ENCODE results near the gene SPRR2E. TPM values are rescaled to one million over a fixed set of nuclear protein-coding genes. Genes with fewer than 3 reads are reported as not detected.
"Not testable (repeated sequence)": the region's sequence is repeated elsewhere in the genome, so short reads cannot be mapped to it uniquely, and the experiment has no call there.

Gene SPRR2E
- total and polyA plus RNA-seq, 4 experiments from 2014 or later = not detected

DNA sequence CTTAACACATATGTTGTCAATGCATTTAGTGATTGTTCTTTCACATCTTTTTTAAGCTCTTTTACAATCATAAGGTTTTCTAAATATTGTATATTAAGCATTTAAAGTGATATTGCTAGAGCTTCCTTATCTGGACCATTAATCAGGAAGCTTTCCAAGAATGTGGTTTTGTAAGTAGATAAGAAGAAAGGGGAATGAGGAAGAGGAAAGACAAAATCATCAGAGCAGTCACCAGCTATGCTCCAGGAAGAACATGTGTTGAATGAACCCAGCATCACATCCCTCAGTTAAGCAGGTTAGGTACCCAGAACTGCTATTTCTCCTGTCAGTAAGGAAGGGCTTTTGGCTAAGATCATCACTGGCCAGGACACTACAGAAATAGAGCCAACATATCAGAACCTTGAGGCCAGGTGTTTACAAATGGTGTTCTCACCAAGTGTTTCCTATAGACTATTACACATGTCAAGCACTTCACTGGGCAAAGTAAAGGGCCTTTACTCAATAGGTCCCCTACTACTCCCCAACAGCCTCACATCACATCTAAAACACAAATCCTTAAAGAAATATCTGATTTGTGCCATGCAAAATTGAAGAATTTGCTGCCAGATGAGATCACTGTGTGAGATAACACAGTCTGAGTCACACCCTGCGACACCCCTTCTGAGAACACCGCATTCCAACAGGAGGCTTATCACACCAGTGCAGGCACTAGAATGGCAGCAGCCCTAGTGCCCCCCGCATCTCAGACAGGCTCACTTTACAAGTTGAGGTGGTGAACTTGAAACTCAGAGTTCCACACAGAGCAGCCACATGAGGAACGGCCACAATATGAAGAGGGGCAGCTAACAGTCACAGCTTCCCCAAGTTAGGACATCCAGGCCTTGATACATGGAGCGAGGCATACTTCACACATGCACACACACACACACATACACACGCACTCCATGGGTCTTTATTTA lies 35.2 kb downstream of the SPRR2E start:
- no peaks in the 10 kb centered on the region for H3K4me1 Mint-ChIP-seq
- no peaks in the 10 kb centered on the region for H3K9me3 Mint-ChIP-seq
- H3K27ac Mint-ChIP-seq = no peak overlapping the region
- POLR2A ChIA-PET (ENCODE audit: partially characterized antibody) = no interaction called here
- CTCF ChIA-PET (ENCODE audit: partially characterized antibody) = no interaction called here
- H3K36me3 Mint-ChIP-seq = no peaks in the 10 kb centered on the region
- no peak overlapping the region for H3K4me3 ChIP-seq (ENCODE audit: low read length in 2 of 2)
- no peaks in the 10 kb centered on the region for H3K9me3 ChIP-seq (ENCODE audit: control insufficient read depth in 1 of 2, low read length in 2 of 2)
- H3K4me3 Mint-ChIP-seq = no peak overlapping the region
- peaks cover 9 to 16% of the 10 kb centered on the region in 2 donors for H3K27me3 Mint-ChIP-seq
- no peaks in the 10 kb centered on the region for H3K4me1 ChIP-seq (ENCODE audit: insufficient read depth, low read length)
- DNase-seq = no peak
- intact Hi-C loops (cut with micrococcal nuclease) = no loop called here
- no peaks in the 10 kb centered on the region for H3K36me3 ChIP-seq (ENCODE audit: insufficient read depth, low read length)
- no peak overlapping the region for H3K27ac ChIP-seq (ENCODE audit: low read depth, low read length)
- no peaks in the 10 kb centered on the region for H3K27me3 ChIP-seq (ENCODE audit: insufficient read depth, low read length)

DNA sequence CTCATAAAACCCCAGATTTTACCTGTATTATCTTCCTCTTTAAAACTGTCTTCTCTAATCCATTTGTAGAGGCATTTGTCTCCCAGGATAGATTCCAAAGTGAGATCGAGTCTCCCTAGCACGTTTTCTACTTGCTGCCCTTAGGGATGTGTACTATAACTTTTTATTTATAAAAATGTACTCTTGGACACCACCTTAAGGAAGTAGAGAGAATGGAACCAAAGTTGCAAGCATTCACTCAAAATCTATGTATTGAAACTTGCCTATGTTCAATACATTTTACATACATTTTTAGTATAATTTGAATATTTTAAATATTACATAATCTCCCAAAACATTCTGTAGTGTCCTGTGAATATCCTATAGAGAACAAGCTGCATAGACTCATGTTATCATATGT lies 36.2 kb downstream of the SPRR2E start:
- peaks cover 9 to 16% of the 10 kb centered on the region in 2 donors for H3K27me3 Mint-ChIP-seq
- peaks cover 4% of the 10 kb centered on the region for H3K27me3 ChIP-seq (ENCODE audit: insufficient read depth, low read length)
- H3K9me3 Mint-ChIP-seq = no peaks in the 10 kb centered on the region
- intact Hi-C loops (cut with micrococcal nuclease) = no loop called here
- H3K4me1 Mint-ChIP-seq = no peaks in the 10 kb centered on the region
- H3K4me3 ChIP-seq (ENCODE audit: low read length in 2 of 2) = no peak overlapping the region
- no peaks in the 10 kb centered on the region for H3K4me1 ChIP-seq (ENCODE audit: insufficient read depth, low read length)
- no peak overlapping the region for H3K4me3 Mint-ChIP-seq
- no peaks in the 10 kb centered on the region for H3K36me3 Mint-ChIP-seq
- POLR2A ChIA-PET (ENCODE audit: partially characterized antibody) = no interaction called here
- no peak for DNase-seq
- H3K27ac ChIP-seq (ENCODE audit: low read depth, low read length) = no peak overlapping the region
- no peaks in the 10 kb centered on the region for H3K9me3 ChIP-seq (ENCODE audit: control insufficient read depth in 1 of 2, low read length in 2 of 2)
- no peaks in the 10 kb centered on the region for H3K36me3 ChIP-seq (ENCODE audit: insufficient read depth, low read length)
- no peak overlapping the region for H3K27ac Mint-ChIP-seq
- CTCF ChIA-PET (ENCODE audit: partially characterized antibody) = no interaction called here

DNA sequence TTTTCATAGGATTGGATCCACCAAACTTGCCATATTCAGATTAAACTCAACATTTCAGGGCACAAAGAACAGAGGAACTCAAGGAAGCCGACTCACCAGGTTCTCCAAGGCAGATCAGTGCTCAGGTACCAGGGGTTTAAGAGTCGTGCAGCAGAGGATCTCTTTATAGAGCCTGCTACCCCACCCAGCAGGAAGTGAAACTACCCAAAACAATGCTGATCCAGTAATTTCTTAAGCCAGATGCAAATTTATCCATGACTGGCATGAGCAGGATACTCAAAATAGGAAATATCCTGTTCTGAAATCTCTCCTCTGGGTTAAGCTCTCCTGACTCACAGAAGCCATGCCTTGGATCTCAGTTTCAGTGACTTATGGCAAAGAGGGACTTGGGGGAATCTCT lies 37.0 kb downstream of the SPRR2E start, which contains the start of gene SPRR2A:
Gene SPRR2A (minus strand): TSS at position 138 of the 400 bp plus-strand sequence. CDS start 777 bp downstream, outside the sequence.
- POLR2A ChIA-PET (ENCODE audit: partially characterized antibody) = no interaction called here
- Mint-ChIP-seq H3K4me3 (no peak within 1 kb of the TSS), H3K27me3 (peaks cover 8 to 17% of the 10 kb centered on the region in 2 donors), H3K4me1 (no peaks in the 10 kb centered on the region), H3K36me3 (no peaks in the 10 kb centered on the region), H3K9me3 (peaks cover 0 to 4% (median 0%) of the 10 kb centered on the region in 8 donors), H3K27ac (no peak within 1 kb of the TSS)
- intact Hi-C loops (cut with micrococcal nuclease) = no loop called here
- Histone ChIP-seq H3K36me3 (ENCODE audit: insufficient read depth, low read length) (no peaks in the 10 kb centered on the region), H3K9me3 (ENCODE audit: control insufficient read depth in 1 of 2, low read length in 2 of 2) (no peaks in the 10 kb centered on the region), H3K27me3 (ENCODE audit: insufficient read depth, low read length) (peaks cover 4% of the 10 kb centered on the region), H3K4me3 (ENCODE audit: low read length in 2 of 2) (no peak within 1 kb of the TSS), H3K27ac (ENCODE audit: low read depth, low read length) (no peak within 1 kb of the TSS), H3K4me1 (ENCODE audit: insufficient read depth, low read length) (no peaks in the 10 kb centered on the region)
- CTCF ChIA-PET (ENCODE audit: partially characterized antibody) = no interaction called here
- no peak for DNase-seq

DNA sequence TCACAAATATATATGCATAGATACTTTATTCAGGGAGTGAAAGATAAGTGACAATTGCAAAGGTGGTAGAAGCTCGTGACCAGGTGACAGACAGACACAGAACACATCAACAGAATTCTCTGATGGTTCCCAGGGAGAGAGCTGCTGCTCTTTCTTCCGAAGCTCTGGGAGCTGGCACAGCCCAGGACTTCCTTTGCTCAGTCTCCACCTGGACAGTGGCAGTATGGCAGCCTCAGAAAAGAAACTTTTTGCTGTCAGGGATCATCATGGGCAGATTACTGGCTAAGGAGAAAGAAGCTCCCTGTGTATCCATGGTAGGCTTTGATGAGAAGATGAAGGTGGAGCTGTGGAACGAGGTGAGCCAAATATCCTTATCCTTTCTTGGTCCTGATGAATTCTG lies 38.2 kb downstream of the SPRR2E start:
- H3K4me3 Mint-ChIP-seq; intact Hi-C loops (cut with micrococcal nuclease); H3K27me3 ChIP-seq (ENCODE audit: insufficient read depth, low read length); H3K4me1 ChIP-seq (ENCODE audit: insufficient read depth, low read length); H3K36me3 Mint-ChIP-seq; H3K27ac ChIP-seq (ENCODE audit: low read depth, low read length); H3K9me3 ChIP-seq (ENCODE audit: control insufficient read depth in 1 of 2, low read length in 2 of 2); H3K9me3 Mint-ChIP-seq; DNase-seq; H3K4me3 ChIP-seq (ENCODE audit: low read length in 2 of 2); H3K36me3 ChIP-seq (ENCODE audit: insufficient read depth, low read length); H3K4me1 Mint-ChIP-seq; POLR2A ChIA-PET (ENCODE audit: partially characterized antibody); CTCF ChIA-PET (ENCODE audit: partially characterized antibody); H3K27ac Mint-ChIP-seq: not testable (repeated sequence)
- H3K27me3 Mint-ChIP-seq = peaks cover 17 to 19% of the 10 kb centered on the region in 2 donors

DNA sequence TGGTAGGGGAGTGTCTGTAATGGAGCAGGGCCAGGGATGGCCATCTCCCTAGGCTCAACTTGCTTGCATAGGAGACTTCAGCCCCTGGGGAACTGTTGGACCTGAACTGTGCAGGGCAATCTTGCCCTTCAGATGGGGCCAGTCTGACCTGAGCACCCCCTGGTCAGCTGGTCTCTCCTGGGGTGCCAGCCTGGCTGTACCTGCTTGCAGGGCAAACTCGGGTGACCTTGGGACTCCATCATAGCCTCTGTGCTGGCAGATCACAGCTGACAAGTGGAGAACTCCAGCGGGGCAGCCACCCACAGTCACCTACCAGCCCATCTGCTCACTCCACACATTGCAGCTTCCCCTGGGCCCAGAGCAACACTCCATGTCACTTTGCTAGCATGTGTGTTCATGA lies 45.1 kb downstream of the SPRR2E start:
- CTCF ChIA-PET (ENCODE audit: partially characterized antibody) = no interaction called here

More for the DNA sequence above, 45.1 kb downstream of the SPRR2E start:
- Histone ChIP-seq H3K4me1 (ENCODE audit: insufficient read depth, low read length) (no peaks in the 10 kb centered on the region), H3K27ac (ENCODE audit: low read depth, low read length) (no peak overlapping the region), H3K4me3 (ENCODE audit: low read length in 2 of 2) (no peak overlapping the region), H3K27me3 (ENCODE audit: insufficient read depth, low read length) (peaks cover 4% of the 10 kb centered on the region), H3K36me3 (ENCODE audit: insufficient read depth, low read length) (no peaks in the 10 kb centered on the region), H3K9me3 (ENCODE audit: control insufficient read depth in 1 of 2, low read length in 2 of 2) (no peaks in the 10 kb centered on the region)
- Mint-ChIP-seq H3K27ac (no peak overlapping the region), H3K27me3 (peaks cover 12 to 30% of the 10 kb centered on the region in 2 donors), H3K36me3 (no peaks in the 10 kb centered on the region), H3K4me3 (no peak overlapping the region), H3K9me3 (peaks cover 0 to 7% (median 0%) of the 10 kb centered on the region in 8 donors), H3K4me1 (no peaks in the 10 kb centered on the region)
- no peak for DNase-seq
- POLR2A ChIA-PET (ENCODE audit: partially characterized antibody) = no interaction called here
- intact Hi-C loops (cut with micrococcal nuclease) = no loop called here

Other genes with a start within 250 kb of the SPRR2E start
- not detected for gene LCE7A, start 234.5 kb downstream of the SPRR2E start, total RNA-seq
- not detected for gene LCE7A, start 234.5 kb downstream of the SPRR2E start, polyA plus RNA-seq
- gene SMCP, start 216.2 kb downstream of the SPRR2E start, total RNA-seq = not detected
- gene SMCP, start 216.2 kb downstream of the SPRR2E start, polyA plus RNA-seq = not detected
- not detected for gene IVL, start 186.0 kb downstream of the SPRR2E start, total RNA-seq
- not detected for gene IVL, start 186.0 kb downstream of the SPRR2E start, polyA plus RNA-seq
- gene SPRR5, start 147.3 kb downstream of the SPRR2E start, total RNA-seq = not detected
- gene SPRR5, start 147.3 kb downstream of the SPRR2E start, polyA plus RNA-seq = not detected
- not detected for gene SPRR4, start 123.9 kb downstream of the SPRR2E start, total RNA-seq
- not detected for gene SPRR4, start 123.9 kb downstream of the SPRR2E start, polyA plus RNA-seq
- not detected for gene SPRR1A, start 110.4 kb downstream of the SPRR2E start, total RNA-seq
- gene SPRR1A, start 110.4 kb downstream of the SPRR2E start, polyA plus RNA-seq = not detected
- not detected for gene SPRR3, start 92.8 kb downstream of the SPRR2E start, total RNA-seq
- gene SPRR3, start 92.8 kb downstream of the SPRR2E start, polyA plus RNA-seq = not detected
- not detected for gene SPRR1B, start 63.3 kb downstream of the SPRR2E start, total RNA-seq
- not detected for gene SPRR1B, start 63.3 kb downstream of the SPRR2E start, polyA plus RNA-seq
- not detected for gene SPRR2D, start 53.4 kb downstream of the SPRR2E start, total RNA-seq
- not detected for gene SPRR2D, start 53.4 kb downstream of the SPRR2E start, polyA plus RNA-seq
- gene SPRR2A, start 37.0 kb downstream of the SPRR2E start, total RNA-seq = not detected
- not detected for gene SPRR2A, start 37.0 kb downstream of the SPRR2E start, polyA plus RNA-seq
- not detected for gene SPRR2B, start 22.9 kb downstream of the SPRR2E start, total RNA-seq
- not detected for gene SPRR2B, start 22.9 kb downstream of the SPRR2E start, polyA plus RNA-seq
- not detected for gene SPRR2F, start 19.0 kb upstream of the SPRR2E start, total RNA-seq
- not detected for gene SPRR2F, start 19.0 kb upstream of the SPRR2E start, polyA plus RNA-seq
- not detected for gene SPRR2G, start 56.4 kb upstream of the SPRR2E start, total RNA-seq
- gene SPRR2G, start 56.4 kb upstream of the SPRR2E start, polyA plus RNA-seq = not detected
- gene LELP1, start 108.9 kb upstream of the SPRR2E start, total RNA-seq = not detected
- gene LELP1, start 108.9 kb upstream of the SPRR2E start, polyA plus RNA-seq = not detected
- not detected for gene PRR9, start 123.1 kb upstream of the SPRR2E start, total RNA-seq
- not detected for gene PRR9, start 123.1 kb upstream of the SPRR2E start, polyA plus RNA-seq
- gene LORICRIN, start 165.2 kb upstream of the SPRR2E start, total RNA-seq = not detected
- not detected for gene LORICRIN, start 165.2 kb upstream of the SPRR2E start, polyA plus RNA-seq
- gene PGLYRP3, start 218.4 kb upstream of the SPRR2E start, total RNA-seq = not detected
- gene PGLYRP3, start 218.4 kb upstream of the SPRR2E start, polyA plus RNA-seq = not detected